ENCODE data around the gene HOMEZ. TPM values are rescaled to one million over a fixed set of nuclear protein-coding genes. Genes with fewer than 3 reads are reported as not detected.
"Not testable (repeated sequence)": the region's sequence is repeated elsewhere in the genome, so short reads cannot be mapped to it uniquely, and the experiment has no call there.

Gene HOMEZ
- total RNA-seq, 1 donor from 2014 or later = 9.1 TPM

DNA sequence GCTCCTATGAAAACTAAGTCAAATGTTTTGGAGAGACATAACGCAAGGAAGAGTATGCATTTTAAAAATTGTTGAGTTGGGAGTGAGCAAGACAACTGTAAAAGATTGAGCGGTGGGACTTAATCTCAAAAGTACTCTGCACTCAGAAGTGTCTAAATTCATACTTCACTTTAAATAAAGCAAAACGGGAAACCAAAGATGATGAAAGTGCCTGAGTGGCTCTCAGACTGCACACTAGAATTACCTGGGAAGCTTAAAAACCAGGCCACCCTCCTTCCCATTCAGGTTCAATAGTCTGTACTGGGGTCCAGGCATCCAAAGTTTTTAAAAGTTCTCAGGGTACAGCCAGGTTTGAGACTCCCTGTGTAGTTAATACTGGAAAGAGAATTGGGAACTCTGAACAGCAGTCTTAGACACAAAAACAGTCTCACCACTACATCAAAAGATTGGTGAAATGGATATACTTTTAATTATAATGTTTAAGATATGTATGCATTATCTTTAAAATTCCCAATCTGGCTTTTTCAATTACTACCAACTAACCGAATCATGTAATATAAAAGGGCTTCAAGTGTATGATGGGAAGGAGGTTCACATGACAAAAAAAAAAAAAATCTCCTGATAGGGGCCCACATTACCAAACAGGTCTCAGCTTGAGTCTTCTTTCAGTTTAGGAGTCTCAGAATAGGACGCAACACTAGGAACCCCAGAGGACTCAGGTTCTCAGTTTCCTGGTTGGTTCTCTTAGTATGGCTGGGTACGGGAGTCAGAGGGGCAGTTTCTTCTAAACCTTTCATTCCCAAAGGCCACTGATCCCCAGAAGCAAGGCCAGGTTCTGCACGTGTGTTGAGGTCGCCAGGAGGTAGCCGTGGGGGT lies 1.0 kb downstream of the HOMEZ start:
- no peaks in the 10 kb centered on the region for H3K9me3 ChIP-seq (replicated peaks)
- DNase-seq = no peak
- H3K27ac ChIP-seq (replicated peaks) = peak overlapping the region; percentile 89
- peaks cover 51% of the 10 kb centered on the region for H3K4me1 ChIP-seq
- intact Hi-C loops (cut with micrococcal nuclease) = no loop called here
- no peaks in the 10 kb centered on the region for H3K36me3 ChIP-seq
- no peaks in the 10 kb centered on the region for H3K27me3 ChIP-seq (ENCODE audit: low read depth)
- H3K4me3 ChIP-seq = peak overlapping the region; percentile 86
- no peak for TF ChIP-seq CTCF (IDR thresholded peaks at IDR 0.05; ENCODE audit: borderline replicate concordance)

- intact Hi-C loops (cut with micrococcal nuclease) = no loop called here
- no peaks in the 10 kb centered on the region for H3K9me3 ChIP-seq (replicated peaks)
- H3K4me1 ChIP-seq = peaks cover 46% of the 10 kb centered on the region
- H3K27ac ChIP-seq (replicated peaks) = no peak overlapping the region
- no peak for DNase-seq
- no peak for TF ChIP-seq CTCF (IDR thresholded peaks at IDR 0.05; ENCODE audit: borderline replicate concordance)
- no peak overlapping the region for H3K4me3 ChIP-seq
- H3K27me3 ChIP-seq (ENCODE audit: low read depth) = no peaks in the 10 kb centered on the region
- peaks cover 8% of the 10 kb centered on the region for H3K36me3 ChIP-seq
These were observed 4.7 kb downstream of the HOMEZ start for GRCh38 chr14:23281247-23281646.

DNA sequence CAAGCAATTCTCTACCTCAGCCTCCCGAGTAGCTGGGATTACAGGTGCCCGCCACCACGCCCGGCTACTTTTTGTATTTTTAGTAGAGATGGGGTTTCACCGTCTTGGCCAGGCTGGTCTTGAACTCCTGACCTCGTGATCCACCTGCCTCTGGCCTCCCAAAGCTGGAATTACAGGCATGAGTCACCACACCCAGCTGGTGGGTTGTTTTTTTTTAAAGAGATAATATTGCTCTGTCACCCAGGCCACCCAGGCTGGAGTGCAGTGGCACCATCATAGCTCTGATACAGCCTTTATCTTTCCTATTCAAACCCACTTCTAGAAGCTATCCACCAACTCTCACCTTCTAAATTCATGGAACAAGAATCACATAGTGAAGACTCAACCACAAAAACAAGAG lies 8.0 kb downstream of the HOMEZ start:
- DNase-seq; H3K4me3 ChIP-seq; H3K27ac ChIP-seq (replicated peaks); H3K27me3 ChIP-seq (ENCODE audit: low read depth); intact Hi-C loops (cut with micrococcal nuclease); H3K9me3 ChIP-seq (replicated peaks): not testable (repeated sequence)
- peaks cover 17% of the 10 kb centered on the region for H3K4me1 ChIP-seq
- H3K36me3 ChIP-seq = peaks cover 15% of the 10 kb centered on the region

- H3K4me1 ChIP-seq = peaks cover 9% of the 10 kb centered on the region
- peaks cover 15% of the 10 kb centered on the region for H3K36me3 ChIP-seq
- H3K9me3 ChIP-seq (replicated peaks) = no peaks in the 10 kb centered on the region
- no peak for DNase-seq
- no peaks in the 10 kb centered on the region for H3K27me3 ChIP-seq (ENCODE audit: low read depth)
- no peak for TF ChIP-seq CTCF (IDR thresholded peaks at IDR 0.05; ENCODE audit: borderline replicate concordance)
- H3K4me3 ChIP-seq = no peak overlapping the region
- intact Hi-C loops (cut with micrococcal nuclease) = no loop called here
- H3K27ac ChIP-seq (replicated peaks) = no peak overlapping the region
These were observed 8.7 kb downstream of the HOMEZ start for GRCh38 chr14:23277189-23277588.

GRCh38 chr14:23275412-23275811 lies 10.5 kb downstream of the HOMEZ start:
- Histone ChIP-seq H3K9me3 (replicated peaks) (no peaks in the 10 kb centered on the region), H3K4me1 (peaks cover 9% of the 10 kb centered on the region), H3K27ac (replicated peaks) (no peak overlapping the region), H3K27me3 (ENCODE audit: low read depth) (no peaks in the 10 kb centered on the region), H3K4me3 (no peak overlapping the region), H3K36me3 (peaks cover 15% of the 10 kb centered on the region)
- DNase-seq = no peak
- intact Hi-C loops (cut with micrococcal nuclease) = no loop called here
- TF ChIP-seq CTCF (IDR thresholded peaks at IDR 0.05; ENCODE audit: borderline replicate concordance) = no peak

DNA sequence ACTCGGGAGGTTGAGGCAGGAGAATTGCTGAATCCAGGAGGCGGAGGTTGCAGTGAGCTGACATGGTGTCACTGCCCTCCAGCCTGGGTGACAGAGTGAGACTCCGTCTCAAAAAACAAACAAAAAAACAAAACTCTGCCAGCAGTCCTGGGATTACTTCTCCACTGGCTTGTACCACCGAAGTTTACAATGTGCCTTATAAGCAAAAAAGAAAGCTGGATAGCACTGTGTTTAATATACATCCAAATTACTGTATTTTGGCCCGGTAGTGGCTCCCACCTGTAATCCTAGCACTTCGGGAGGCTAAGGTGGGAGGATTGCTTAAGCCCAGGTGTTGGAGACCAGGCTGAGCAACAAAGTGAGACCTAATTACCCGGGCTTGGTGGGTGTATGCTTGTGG lies 16.7 kb downstream of the HOMEZ start:
- no peak overlapping the region for H3K27ac ChIP-seq (replicated peaks)

GRCh38 chr14:23260849-23261248 lies 25.1 kb downstream of the HOMEZ start:
- intact Hi-C loops (cut with micrococcal nuclease) = not testable (repeated sequence)

More for the DNA sequence above, 16.7 kb downstream of the HOMEZ start:
- no peaks in the 10 kb centered on the region for H3K9me3 ChIP-seq (replicated peaks)
- intact Hi-C loops (cut with micrococcal nuclease) = no loop called here
- no peak overlapping the region for H3K4me3 ChIP-seq
- DNase-seq = no peak
- no peak for TF ChIP-seq CTCF (IDR thresholded peaks at IDR 0.05; ENCODE audit: borderline replicate concordance)
- H3K27me3 ChIP-seq (ENCODE audit: low read depth) = no peaks in the 10 kb centered on the region
- no peaks in the 10 kb centered on the region for H3K4me1 ChIP-seq
- H3K36me3 ChIP-seq = no peaks in the 10 kb centered on the region

More at GRCh38 chr14:23260849-23261248, 25.1 kb downstream of the HOMEZ start:
- DNase-seq; H3K4me1 ChIP-seq; H3K9me3 ChIP-seq (replicated peaks); H3K4me3 ChIP-seq; H3K27ac ChIP-seq (replicated peaks); H3K36me3 ChIP-seq: not testable (repeated sequence)
- H3K27me3 ChIP-seq (ENCODE audit: low read depth) = peaks cover 42% of the 10 kb centered on the region

Measured in left ventricle myocardium inferior (tissue), 1 donor.